HepG2 (cell line): ENCODE results near the gene ACOT8. TPM values are rescaled to one million over a fixed set of nuclear protein-coding genes. Genes with fewer than 3 reads are reported as not detected.

Source experiments
- ARID4A ChIP-seq: sonication (generic); formaldehyde crosslinking; IDR thresholded peaks from 2 replicates; pipeline ENCODE4 v1.5.0; 2020; ENCODE audit warnings: mild to moderate bottlenecking, missing genetic modification reagents, borderline replicate concordance
- KIAA2018 ChIP-seq: sonication (generic); formaldehyde crosslinking; IDR thresholded peaks from 2 replicates; pipeline ENCODE4 v1.5.0; 2020; ENCODE audit warnings: mild to moderate bottlenecking, missing genetic modification reagents, borderline replicate concordance
- POGZ ChIP-seq: sonication (generic); formaldehyde crosslinking; IDR thresholded peaks from 2 replicates; pipeline ENCODE4 v1.4.0; 2020; ENCODE audit warnings: mild to moderate bottlenecking, missing genetic modification reagents
- RNF2 ChIP-seq: fragments of 450-650 bp; conservative IDR thresholded peaks from 2 replicates; pipeline ENCODE4 v1.6.1; 2016; ENCODE audit warnings: low read depth
- ZNF576 ChIP-seq: sonication (generic); formaldehyde crosslinking; IDR thresholded peaks from 2 replicates; pipeline ENCODE4 v1.4.0; 2020; ENCODE audit warnings: mild to moderate bottlenecking, missing genetic modification reagents
- ZNF704 ChIP-seq: sonication (generic); formaldehyde crosslinking; IDR thresholded peaks from 2 replicates; pipeline ENCODE4 v1.8.1; 2023; ENCODE audit warnings: mild to moderate bottlenecking, inconsistent platforms, moderate library complexity, missing genetic modification reagents, borderline replicate concordance
- polyA plus RNA-seq, 8 experiments: library from polyadenylated mRNA; depleted of rRNA in 3 of 8; stranded (reverse) in 7 of 8; unstranded in 1 of 8; fragments of >200 nt; fragmentation: Illumina TruSeq in 4 of 8; extraction: Trizol in 4 of 8; gene quantifications; 2 replicates each; pipeline versions ENCODE4 v1.2.1 to v1.2.3, GENCODE V29; 2011 to 2016; ENCODE audit warnings: low read depth in 4 of 8, missing spikeins in 1 of 8, mixed read lengths in 1 of 8; ENCODE audit not compliant: insufficient read depth in 1 of 8
- total RNA-seq, 5 experiments: library from RNA; depleted of rRNA; stranded (reverse); fragments of >200 nt; fragmentation: Illumina TruSeq; extraction: Trizol; gene quantifications; 2 replicates each; pipeline ENCODE4 v1.2.3, GENCODE V29; 2016; ENCODE audit warnings: low read depth in 1 of 5
- TF ChIP-seq, protein P1 (sequence below): IDR thresholded peaks from 2 replicates; pipeline ENCODE4 v1.6.1; 2016; ENCODE audit warnings: low read depth, missing genetic modification reagents, missing compliant biosample characterization

The ACOT8 gene
- total and polyA plus RNA-seq, 2 of the 13 experiments (the other 11 are each of a cell fraction or from before 2014, with no cell fraction given), result 31.4 to 45.5 TPM

DNA sequence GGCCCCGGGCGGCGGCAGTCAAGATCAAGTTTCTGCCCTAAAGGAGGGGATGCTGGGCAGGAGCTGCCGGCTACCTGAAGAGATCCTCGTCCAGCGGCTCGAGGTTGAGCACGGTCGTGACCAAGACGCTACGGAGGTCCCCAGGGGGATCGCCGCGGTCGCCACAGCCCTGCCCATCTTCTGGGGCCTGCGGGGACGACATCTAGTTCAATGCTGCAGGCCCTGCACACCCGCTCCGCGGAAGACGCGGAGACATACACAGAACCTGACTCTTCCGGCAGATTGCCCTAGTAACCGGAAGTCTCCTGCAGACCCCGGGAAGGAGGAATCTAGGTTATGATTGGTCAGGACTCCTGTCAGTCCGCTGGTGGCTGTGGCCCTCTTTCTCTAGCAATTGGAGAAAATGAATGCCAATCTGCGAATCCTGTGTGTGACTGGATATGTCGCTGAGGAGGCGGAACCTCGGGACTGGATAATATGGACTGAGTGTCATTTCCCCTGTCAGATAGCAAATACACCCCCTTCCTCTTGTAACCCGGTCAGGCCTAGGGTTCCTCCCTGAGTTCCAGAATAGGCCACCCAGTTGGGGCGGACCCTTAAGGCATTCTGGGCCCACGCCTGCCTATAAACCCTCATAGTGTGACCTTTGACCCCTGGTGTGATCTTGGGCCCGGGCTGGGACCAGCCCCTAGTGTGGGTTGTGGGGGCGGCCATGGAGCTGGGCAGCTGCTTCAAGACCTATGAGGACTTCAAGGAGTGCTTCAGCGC is at the start of gene ACOT8, which contains the start of gene ZSWIM3 (continued):
- TF ChIP-seq, protein P1, sequence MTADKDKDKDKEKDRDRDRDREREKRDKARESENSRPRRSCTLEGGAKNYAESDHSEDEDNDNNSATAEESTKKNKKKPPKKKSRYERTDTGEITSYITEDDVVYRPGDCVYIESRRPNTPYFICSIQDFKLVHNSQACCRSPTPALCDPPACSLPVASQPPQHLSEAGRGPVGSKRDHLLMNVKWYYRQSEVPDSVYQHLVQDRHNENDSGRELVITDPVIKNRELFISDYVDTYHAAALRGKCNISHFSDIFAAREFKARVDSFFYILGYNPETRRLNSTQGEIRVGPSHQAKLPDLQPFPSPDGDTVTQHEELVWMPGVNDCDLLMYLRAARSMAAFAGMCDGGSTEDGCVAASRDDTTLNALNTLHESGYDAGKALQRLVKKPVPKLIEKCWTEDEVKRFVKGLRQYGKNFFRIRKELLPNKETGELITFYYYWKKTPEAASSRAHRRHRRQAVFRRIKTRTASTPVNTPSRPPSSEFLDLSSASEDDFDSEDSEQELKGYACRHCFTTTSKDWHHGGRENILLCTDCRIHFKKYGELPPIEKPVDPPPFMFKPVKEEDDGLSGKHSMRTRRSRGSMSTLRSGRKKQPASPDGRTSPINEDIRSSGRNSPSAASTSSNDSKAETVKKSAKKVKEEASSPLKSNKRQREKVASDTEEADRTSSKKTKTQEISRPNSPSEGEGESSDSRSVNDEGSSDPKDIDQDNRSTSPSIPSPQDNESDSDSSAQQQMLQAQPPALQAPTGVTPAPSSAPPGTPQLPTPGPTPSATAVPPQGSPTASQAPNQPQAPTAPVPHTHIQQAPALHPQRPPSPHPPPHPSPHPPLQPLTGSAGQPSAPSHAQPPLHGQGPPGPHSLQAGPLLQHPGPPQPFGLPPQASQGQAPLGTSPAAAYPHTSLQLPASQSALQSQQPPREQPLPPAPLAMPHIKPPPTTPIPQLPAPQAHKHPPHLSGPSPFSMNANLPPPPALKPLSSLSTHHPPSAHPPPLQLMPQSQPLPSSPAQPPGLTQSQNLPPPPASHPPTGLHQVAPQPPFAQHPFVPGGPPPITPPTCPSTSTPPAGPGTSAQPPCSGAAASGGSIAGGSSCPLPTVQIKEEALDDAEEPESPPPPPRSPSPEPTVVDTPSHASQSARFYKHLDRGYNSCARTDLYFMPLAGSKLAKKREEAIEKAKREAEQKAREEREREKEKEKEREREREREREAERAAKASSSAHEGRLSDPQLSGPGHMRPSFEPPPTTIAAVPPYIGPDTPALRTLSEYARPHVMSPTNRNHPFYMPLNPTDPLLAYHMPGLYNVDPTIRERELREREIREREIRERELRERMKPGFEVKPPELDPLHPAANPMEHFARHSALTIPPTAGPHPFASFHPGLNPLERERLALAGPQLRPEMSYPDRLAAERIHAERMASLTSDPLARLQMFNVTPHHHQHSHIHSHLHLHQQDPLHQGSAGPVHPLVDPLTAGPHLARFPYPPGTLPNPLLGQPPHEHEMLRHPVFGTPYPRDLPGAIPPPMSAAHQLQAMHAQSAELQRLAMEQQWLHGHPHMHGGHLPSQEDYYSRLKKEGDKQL (CRISPR knock-in tag), result no peak
- TF ChIP-seq ARID4A (CRISPR knock-in tag), result peak; percentile 98
- TF ChIP-seq RNF2, result no peak; the same call in 1 of the 2 replicates
- peak; percentile 95; the same call in 1 of the 2 replicates for TF ChIP-seq ZNF704 (CRISPR knock-in tag)
- TF ChIP-seq POGZ (CRISPR knock-in tag), result peak; percentile 86
- no peak for TF ChIP-seq KIAA2018 (CRISPR knock-in tag)
- TF ChIP-seq ZNF576 (CRISPR knock-in tag), result no peak
